ENCODE results near the gene CNRIP1. TPM values are rescaled to one million over a fixed set of nuclear protein-coding genes. Genes with fewer than 3 reads are reported as not detected.

Gene CNRIP1
- total RNA-seq, 1 donor from 2014 or later, result not detected

- Mint-ChIP-seq H3K27ac (no peak overlapping the region), H3K9me3 (ENCODE audit: low read depth) (no peaks in the 10 kb centered on the region), H3K4me3 (ENCODE audit: low read depth) (no peak overlapping the region), H3K4me1 (ENCODE audit: low read depth) (peaks cover 12% of the 10 kb centered on the region), H3K27me3 (peaks cover 23% of the 10 kb centered on the region), H3K36me3 (ENCODE audit: insufficient read depth) (no peaks in the 10 kb centered on the region)
- TF ChIP-seq CTCF (IDR thresholded peaks at IDR 0.05; ENCODE audit: unreplicated experiment), result no peak
- DNase-seq (ENCODE audit: low spot score, unreplicated experiment), result no peak
Observed at GRCh38 chr2:68280348-68280747, 39.4 kb downstream of the CNRIP1 start.

- no peak for TF ChIP-seq CTCF (IDR thresholded peaks at IDR 0.05; ENCODE audit: unreplicated experiment)
- no peaks in the 10 kb centered on the region for H3K36me3 Mint-ChIP-seq (ENCODE audit: insufficient read depth)
- peaks cover 12% of the 10 kb centered on the region for H3K4me1 Mint-ChIP-seq (ENCODE audit: low read depth)
- no peaks in the 10 kb centered on the region for H3K9me3 Mint-ChIP-seq (ENCODE audit: low read depth)
- no peak for DNase-seq (ENCODE audit: low spot score, unreplicated experiment)
- no peak overlapping the region for H3K4me3 Mint-ChIP-seq (ENCODE audit: low read depth)
- no peak overlapping the region for H3K27ac Mint-ChIP-seq
- peaks cover 23% of the 10 kb centered on the region for H3K27me3 Mint-ChIP-seq
Observed at GRCh38 chr2:68279691-68280090, 40.1 kb downstream of the CNRIP1 start.

- Mint-ChIP-seq H3K27ac (no peak overlapping the region), H3K27me3 (peaks cover 13% of the 10 kb centered on the region), H3K4me3 (ENCODE audit: low read depth) (no peak overlapping the region), H3K4me1 (ENCODE audit: low read depth) (peaks cover 12% of the 10 kb centered on the region), H3K36me3 (ENCODE audit: insufficient read depth) (no peaks in the 10 kb centered on the region), H3K9me3 (ENCODE audit: low read depth) (no peaks in the 10 kb centered on the region)
- no peak for TF ChIP-seq CTCF (IDR thresholded peaks at IDR 0.05; ENCODE audit: unreplicated experiment)
- DNase-seq (ENCODE audit: low spot score, unreplicated experiment), result no peak
Observed at GRCh38 chr2:68278169-68278568, 41.6 kb downstream of the CNRIP1 start.

- Mint-ChIP-seq H3K4me1 (ENCODE audit: low read depth) (peaks cover 3% of the 10 kb centered on the region), H3K4me3 (ENCODE audit: low read depth) (no peak overlapping the region), H3K27ac (no peak overlapping the region), H3K9me3 (ENCODE audit: low read depth) (no peaks in the 10 kb centered on the region), H3K27me3 (no peaks in the 10 kb centered on the region), H3K36me3 (ENCODE audit: insufficient read depth) (no peaks in the 10 kb centered on the region)
- no peak for TF ChIP-seq CTCF (IDR thresholded peaks at IDR 0.05; ENCODE audit: unreplicated experiment)
- no peak for DNase-seq (ENCODE audit: low spot score, unreplicated experiment)
Observed at GRCh38 chr2:68274022-68274421, 45.7 kb downstream of the CNRIP1 start.

- Mint-ChIP-seq H3K4me1 (ENCODE audit: low read depth) (peaks cover 2% of the 10 kb centered on the region), H3K4me3 (ENCODE audit: low read depth) (no peak overlapping the region), H3K9me3 (ENCODE audit: low read depth) (no peaks in the 10 kb centered on the region), H3K27ac (no peak overlapping the region), H3K36me3 (ENCODE audit: insufficient read depth) (no peaks in the 10 kb centered on the region), H3K27me3 (no peaks in the 10 kb centered on the region)
- no peak for TF ChIP-seq CTCF (IDR thresholded peaks at IDR 0.05; ENCODE audit: unreplicated experiment)
- DNase-seq (ENCODE audit: low spot score, unreplicated experiment), result no peak
Observed at GRCh38 chr2:68272246-68272994, 47.3 kb downstream of the CNRIP1 start.

Data from progenitor cell of endocrine pancreas (in vitro differentiated cells).